PC-9 (cell line): Measurements from ENCODE around the gene PYGB. TPM values are rescaled to one million over a fixed set of nuclear protein-coding genes. Genes with fewer than 3 reads are reported as not detected.

Source experiments
- BruUV-seq: library from RNA; stranded (reverse); fragments of 400-500 nt; replicated peaks from 2 replicates; lab custom pipeline; 2021; lab: Mats Ljungman, UMichigan
- CTCF ChIA-PET: fragments of 300-600 bp; sonication (Branson Sonifier 250); formaldehyde crosslinking; loops from one replicate; lab custom pipeline; 2022; ENCODE audit warnings: antibody characterized with exemption; lab: Charles Lee
- POLR2A ChIA-PET: fragments of 300-600 bp; sonication (Branson Sonifier 250); formaldehyde crosslinking; loops from one replicate; lab custom pipeline; 2022; ENCODE audit warnings: antibody characterized with exemption; ENCODE audit not compliant: unreplicated experiment; lab: Charles Lee
- DNase-seq, 2 experiments: peaks; one replicate each; pipeline versions ENCODE4 v3.0.0 to v3.0.0-alpha.2; 2015 to 2022; ENCODE audit warnings: mixed read lengths in 1 of 2
- H2AFZ ChIP-seq: fragments of 200-600 bp; sonication (generic); 2 replicates; pipeline ENCODE4 v1.8.1; 2017; ENCODE audit warnings: antibody characterized with exemption
- H3F3A ChIP-seq: fragments of 200-600 bp; sonication (generic); 2 replicates; pipeline ENCODE4 v1.8.1; 2017; ENCODE audit warnings: antibody characterized with exemption, mild to moderate bottlenecking, low read depth; ENCODE audit not compliant: insufficient read depth
- H3K27ac ChIP-seq: fragments of 200-600 bp; sonication (generic); 2 replicates; pipeline ENCODE4 v1.6.1; 2016; ENCODE audit warnings: mixed run types
- H3K27me3 ChIP-seq: fragments of 200-600 bp; sonication (generic); 2 replicates; pipeline ENCODE4 v1.6.1; 2016; ENCODE audit warnings: low read depth, mixed run types; ENCODE audit not compliant: insufficient read depth
- H3K36me3 ChIP-seq: fragments of 200-600 bp; sonication (generic); 2 replicates; pipeline ENCODE4 v1.6.1; 2016; ENCODE audit warnings: low read depth, mixed run types
- H3K4me1 ChIP-seq: fragments of 200-600 bp; sonication (generic); replicated peaks from 2 replicates; pipeline ENCODE4 v1.6.1; 2016; ENCODE audit warnings: mixed run types; ENCODE audit not compliant: insufficient read depth
- H3K4me2 ChIP-seq: fragments of 200-600 bp; sonication (generic); 2 replicates; pipeline ENCODE4 v1.6.1; 2017; ENCODE audit warnings: mixed run types
- H3K4me3 ChIP-seq: fragments of 200-600 bp; sonication (generic); 2 replicates; pipeline ENCODE4 v1.6.1; 2016; ENCODE audit warnings: mixed run types
- H3K79me2 ChIP-seq: fragments of 200-600 bp; sonication (generic); 2 replicates; pipeline ENCODE4 v1.6.1; 2017; ENCODE audit warnings: low read depth, mixed run types
- H3K9me2 ChIP-seq: fragments of 200-600 bp; sonication (generic); 2 replicates; pipeline ENCODE4 v1.8.1; 2017; ENCODE audit warnings: mild to moderate bottlenecking; ENCODE audit not compliant: insufficient read depth
- H3K9me3 ChIP-seq: fragments of 200-600 bp; sonication (generic); 2 replicates; pipeline ENCODE4 v1.8.1; 2016; ENCODE audit warnings: low read depth; ENCODE audit not compliant: insufficient read depth
- H4K20me1 ChIP-seq: fragments of 200-600 bp; sonication (generic); 2 replicates; pipeline ENCODE4 v1.8.1; 2017; ENCODE audit not compliant: insufficient read depth
- EZH2 ChIP-seq: fragments of 200-600 bp; sonication (generic); IDR thresholded peaks from 2 replicates; pipeline ENCODE4 v1.8.0; 2017; ENCODE audit warnings: antibody characterized with exemption, low read depth
- intact Hi-C: fragments of 100-400 bp; cut with micrococcal nuclease; formaldehyde crosslinking; loops from one replicate; pipeline ENCODE4 v1.10.0; 2022; ENCODE audit not compliant: unreplicated experiment
- total RNA-seq: library from RNA; stranded (reverse); gene quantifications from 2 replicates; pipeline ENCODE4 v1.2.3, GENCODE V29; 2021
- TF ChIP-seq, protein P1 (sequence below): fragments of 200-600 bp; sonication (generic); conservative IDR thresholded peaks from 2 replicates; pipeline ENCODE4 v1.6.1; 2017; ENCODE audit warnings: mixed run types, antibody characterized with exemption, mild to moderate bottlenecking, moderate library complexity

Gene PYGB
- total RNA-seq, 1 experiment from 2014 or later = 133 TPM

DNA sequence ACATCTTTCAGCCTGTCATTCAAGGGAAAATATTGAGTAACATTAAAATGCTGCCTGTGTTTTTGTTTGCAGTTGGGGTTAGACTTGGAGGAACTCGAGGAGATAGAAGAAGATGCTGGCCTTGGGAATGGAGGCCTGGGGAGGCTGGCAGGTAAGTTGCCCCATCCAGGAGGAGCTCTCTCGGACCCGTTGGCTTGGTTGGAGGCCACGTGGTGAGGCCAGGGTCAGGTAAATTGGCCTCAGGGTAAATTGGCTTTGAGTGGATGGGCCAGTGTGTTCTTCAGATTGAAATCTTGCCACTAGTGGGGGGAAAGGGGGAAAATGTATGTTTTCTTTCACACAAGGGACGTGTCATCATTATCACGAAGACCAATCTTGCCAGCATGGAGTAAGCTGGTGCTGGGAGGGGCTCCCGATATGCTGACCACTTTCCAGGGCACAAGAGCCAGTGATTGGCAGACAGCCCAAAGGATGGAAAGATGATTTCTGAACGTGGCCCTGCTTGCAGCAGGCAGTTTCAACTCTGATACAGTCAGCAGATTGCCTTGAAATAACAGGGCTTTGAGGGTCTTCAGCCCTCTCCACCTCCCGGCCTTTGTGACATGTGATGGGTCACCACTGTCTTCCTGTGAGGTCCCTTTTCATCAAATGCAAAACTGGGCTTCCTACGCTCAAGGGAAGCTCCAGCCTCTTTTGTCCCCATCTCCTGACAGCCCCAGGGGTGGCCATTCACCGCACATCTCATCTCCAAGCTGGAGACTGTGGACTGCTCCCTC is 21.4 kb downstream of the PYGB start:
- ChIA-PET POLR2A (interaction anchor here (0.5 kb wide), 1 partner anchor 19 kb away, joined by 5 read pairs; no protein-coding TSS in a partner anchor), CTCF (no interaction called here)
- H3K27me3 ChIP-seq = no peaks in the 10 kb centered on the region
- no peak overlapping the region for H2AFZ ChIP-seq
- DNase-seq = no peak
- no peaks in the 10 kb centered on the region for H3K4me1 ChIP-seq
- peaks cover 37% of the 10 kb centered on the region for H4K20me1 ChIP-seq
- peaks cover 26% of the 10 kb centered on the region for H3K79me2 ChIP-seq
- H3K9me2 ChIP-seq = no peaks in the 10 kb centered on the region
- H3K4me3 ChIP-seq = no peak overlapping the region
- no peak overlapping the region for H3K4me2 ChIP-seq
- BruUV-seq = no TSS peak
- no peaks in the 10 kb centered on the region for H3K9me3 ChIP-seq
- H3F3A ChIP-seq = no peaks in the 10 kb centered on the region
- no peak for TF ChIP-seq EZH2
- TF ChIP-seq, protein P1, sequence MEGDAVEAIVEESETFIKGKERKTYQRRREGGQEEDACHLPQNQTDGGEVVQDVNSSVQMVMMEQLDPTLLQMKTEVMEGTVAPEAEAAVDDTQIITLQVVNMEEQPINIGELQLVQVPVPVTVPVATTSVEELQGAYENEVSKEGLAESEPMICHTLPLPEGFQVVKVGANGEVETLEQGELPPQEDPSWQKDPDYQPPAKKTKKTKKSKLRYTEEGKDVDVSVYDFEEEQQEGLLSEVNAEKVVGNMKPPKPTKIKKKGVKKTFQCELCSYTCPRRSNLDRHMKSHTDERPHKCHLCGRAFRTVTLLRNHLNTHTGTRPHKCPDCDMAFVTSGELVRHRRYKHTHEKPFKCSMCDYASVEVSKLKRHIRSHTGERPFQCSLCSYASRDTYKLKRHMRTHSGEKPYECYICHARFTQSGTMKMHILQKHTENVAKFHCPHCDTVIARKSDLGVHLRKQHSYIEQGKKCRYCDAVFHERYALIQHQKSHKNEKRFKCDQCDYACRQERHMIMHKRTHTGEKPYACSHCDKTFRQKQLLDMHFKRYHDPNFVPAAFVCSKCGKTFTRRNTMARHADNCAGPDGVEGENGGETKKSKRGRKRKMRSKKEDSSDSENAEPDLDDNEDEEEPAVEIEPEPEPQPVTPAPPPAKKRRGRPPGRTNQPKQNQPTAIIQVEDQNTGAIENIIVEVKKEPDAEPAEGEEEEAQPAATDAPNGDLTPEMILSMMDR = no peak
- no peak overlapping the region for H3K27ac ChIP-seq
- peaks cover 23% of the 10 kb centered on the region for H3K36me3 ChIP-seq
- intact Hi-C loops = no loop called here

DNA sequence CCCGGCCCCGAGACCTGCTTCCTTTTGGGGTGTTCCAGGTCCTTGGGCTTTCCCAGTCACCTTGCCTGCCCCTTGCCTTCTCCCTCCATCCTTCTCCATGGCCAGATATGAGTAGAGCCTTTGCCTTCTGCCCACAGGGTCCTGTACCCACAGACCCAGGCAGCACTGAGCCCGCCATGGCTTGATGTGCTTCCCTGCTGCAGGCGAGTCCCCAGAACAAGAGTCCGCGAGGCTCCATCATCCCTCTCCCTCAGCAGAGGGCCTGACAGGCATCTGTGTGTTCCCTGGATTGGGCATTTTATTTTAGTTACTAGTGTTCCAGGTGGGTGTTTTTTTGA is 21.9 kb downstream of the PYGB start:
- ChIA-PET POLR2A (no interaction called here), CTCF (no interaction called here)
- Histone ChIP-seq H2AFZ (no peak overlapping the region), H3K27ac (no peak overlapping the region), H3K9me2 (no peaks in the 10 kb centered on the region), H3K79me2 (peaks cover 26% of the 10 kb centered on the region), H4K20me1 (peaks cover 39% of the 10 kb centered on the region), H3K9me3 (no peaks in the 10 kb centered on the region), H3K36me3 (peaks cover 23% of the 10 kb centered on the region), H3K4me1 (no peaks in the 10 kb centered on the region), H3K4me3 (no peak overlapping the region), H3K4me2 (no peak overlapping the region), H3F3A (no peaks in the 10 kb centered on the region), H3K27me3 (no peaks in the 10 kb centered on the region)
- DNase-seq = no peak
- no TSS peak for BruUV-seq
- intact Hi-C loops = no loop called here
- TF ChIP-seq, protein P1 = no peak
- no peak for TF ChIP-seq EZH2

DNA sequence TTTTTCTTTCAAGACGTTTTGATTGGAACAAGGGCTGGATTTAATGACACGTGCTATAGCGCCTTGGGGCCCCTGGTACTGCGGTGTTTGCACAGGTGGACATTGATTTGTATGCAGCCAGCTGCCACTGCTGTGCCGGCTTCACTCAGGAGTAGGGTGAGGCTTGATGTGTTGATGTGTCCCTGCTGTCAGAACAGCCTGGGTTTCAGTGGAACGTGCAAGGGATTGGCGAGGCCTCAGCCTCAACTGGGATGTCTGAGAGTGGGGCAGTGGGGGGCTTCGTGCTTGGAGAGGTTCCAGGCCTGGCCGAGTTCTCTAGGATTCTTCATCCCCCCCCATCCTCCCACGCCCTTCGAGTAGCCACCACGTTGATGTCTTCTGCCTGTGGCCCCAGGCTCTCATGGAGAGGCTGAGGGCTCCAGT is 23.0 kb downstream of the PYGB start:
- BruUV-seq = no TSS peak
- Histone ChIP-seq H4K20me1 (peaks cover 47% of the 10 kb centered on the region), H3F3A (no peaks in the 10 kb centered on the region), H3K79me2 (peaks cover 20% of the 10 kb centered on the region), H3K4me1 (no peaks in the 10 kb centered on the region), H3K36me3 (peaks cover 23% of the 10 kb centered on the region), H2AFZ (no peak overlapping the region), H3K9me3 (no peaks in the 10 kb centered on the region), H3K27me3 (no peaks in the 10 kb centered on the region), H3K4me2 (no peak overlapping the region), H3K4me3 (no peak overlapping the region), H3K9me2 (no peaks in the 10 kb centered on the region), H3K27ac (no peak overlapping the region)
- DNase-seq = no peak
- CTCF ChIA-PET = no interaction called here
- POLR2A ChIA-PET = no interaction called here
- no peak for TF ChIP-seq EZH2
- TF ChIP-seq, protein P1 = no peak
- intact Hi-C loops = no loop called here
